SK-N-SH treated with all-trans-retinoic acid at 6 μM for 48 hours (cell line): ENCODE measurements around the gene LRBA.

ENCODE experiments used
- OSR1 ChIP-seq: fragments of 250-450 bp; sonication (Bioruptor Pico); IDR thresholded peaks from 2 replicates; pipeline ENCODE4 v1.8.0; 2022; ENCODE audit warnings: moderate library complexity, mild to moderate bottlenecking, inconsistent platforms
- RARB ChIP-seq: fragments of 250-450 bp; sonication (Bioruptor Pico); IDR thresholded peaks from 2 replicates; pipeline ENCODE4 v1.8.0; 2021; ENCODE audit warnings: mild to moderate bottlenecking, moderate library complexity
- TOX ChIP-seq: fragments of 250-450 bp; sonication (Bioruptor Pico); IDR thresholded peaks from 2 replicates; pipeline ENCODE4 v1.8.0; 2021; ENCODE audit warnings: mild to moderate bottlenecking, moderate library complexity, borderline replicate concordance
- ZC3H10 ChIP-seq: fragments of 250-450 bp; sonication (Bioruptor Pico); IDR thresholded peaks from 2 replicates; pipeline ENCODE4 v1.5.1; 2021; ENCODE audit warnings: mild to moderate bottlenecking, moderate library complexity
- ZFP3 ChIP-seq: fragments of 250-450 bp; sonication (Bioruptor Pico); IDR thresholded peaks from 2 replicates; pipeline ENCODE4 v1.5.0; 2020; ENCODE audit warnings: mild to moderate bottlenecking, moderate library complexity
- ZFP30 ChIP-seq: fragments of 450-650 bp; formaldehyde crosslinking; IDR thresholded peaks from 2 replicates; pipeline ENCODE4 v1.5.0; 2022; ENCODE audit warnings: mild to moderate bottlenecking, moderate library complexity
- ZNF565 ChIP-seq: fragments of 450-650 bp; formaldehyde crosslinking; conservative IDR thresholded peaks from 2 replicates; pipeline ENCODE4 v1.5.0; 2020; ENCODE audit warnings: low read depth, mild to moderate bottlenecking, moderate library complexity
- ZNF8 ChIP-seq: fragments of 450-650 bp; formaldehyde crosslinking; IDR thresholded peaks from 2 replicates; pipeline ENCODE4 v1.5.0; 2020; ENCODE audit warnings: mild to moderate bottlenecking, moderate library complexity
- TF ChIP-seq, protein P1 (sequence below): fragments of 250-450 bp; sonication (Bioruptor Pico); IDR thresholded peaks from 2 replicates; pipeline ENCODE4 v1.5.1; 2020; ENCODE audit warnings: low read depth, mild to moderate bottlenecking, moderate library complexity
- TF ChIP-seq, protein P2 (sequence below): fragments of 250-450 bp; sonication (Bioruptor Pico); IDR thresholded peaks from 2 replicates; pipeline ENCODE4 v1.8.0; 2020; ENCODE audit warnings: mild to moderate bottlenecking, moderate library complexity, borderline replicate concordance
- TF ChIP-seq, protein P3 (sequence below): fragments of 250-450 bp; sonication (Bioruptor Pico); IDR thresholded peaks from 2 replicates; pipeline ENCODE4 v1.5.0; 2020; ENCODE audit warnings: mild to moderate bottlenecking, moderate library complexity

GRCh38 chr4:150325872-150326271 lies 689.2 kb downstream of the LRBA start:
- TF ChIP-seq TOX (no peak), ZFP3 (CRISPR knock-in tag) (no peak), OSR1 (CRISPR knock-in tag) (no peak), ZC3H10 (no peak), ZNF565 (CRISPR knock-in tag) (no peak), RARB (CRISPR knock-in tag) (no peak), ZFP30 (CRISPR knock-in tag) (no peak), ZNF8 (CRISPR knock-in tag) (no peak)
- TF ChIP-seq, protein P1, sequence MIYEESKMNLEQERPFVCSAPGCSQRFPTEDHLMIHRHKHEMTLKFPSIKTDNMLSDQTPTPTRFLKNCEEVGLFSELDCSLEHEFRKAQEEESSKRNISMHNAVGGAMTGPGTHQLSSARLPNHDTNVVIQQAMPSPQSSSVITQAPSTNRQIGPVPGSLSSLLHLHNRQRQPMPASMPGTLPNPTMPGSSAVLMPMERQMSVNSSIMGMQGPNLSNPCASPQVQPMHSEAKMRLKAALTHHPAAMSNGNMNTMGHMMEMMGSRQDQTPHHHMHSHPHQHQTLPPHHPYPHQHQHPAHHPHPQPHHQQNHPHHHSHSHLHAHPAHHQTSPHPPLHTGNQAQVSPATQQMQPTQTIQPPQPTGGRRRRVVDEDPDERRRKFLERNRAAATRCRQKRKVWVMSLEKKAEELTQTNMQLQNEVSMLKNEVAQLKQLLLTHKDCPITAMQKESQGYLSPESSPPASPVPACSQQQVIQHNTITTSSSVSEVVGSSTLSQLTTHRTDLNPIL (CRISPR knock-in tag) = no peak
- TF ChIP-seq, protein P2, sequence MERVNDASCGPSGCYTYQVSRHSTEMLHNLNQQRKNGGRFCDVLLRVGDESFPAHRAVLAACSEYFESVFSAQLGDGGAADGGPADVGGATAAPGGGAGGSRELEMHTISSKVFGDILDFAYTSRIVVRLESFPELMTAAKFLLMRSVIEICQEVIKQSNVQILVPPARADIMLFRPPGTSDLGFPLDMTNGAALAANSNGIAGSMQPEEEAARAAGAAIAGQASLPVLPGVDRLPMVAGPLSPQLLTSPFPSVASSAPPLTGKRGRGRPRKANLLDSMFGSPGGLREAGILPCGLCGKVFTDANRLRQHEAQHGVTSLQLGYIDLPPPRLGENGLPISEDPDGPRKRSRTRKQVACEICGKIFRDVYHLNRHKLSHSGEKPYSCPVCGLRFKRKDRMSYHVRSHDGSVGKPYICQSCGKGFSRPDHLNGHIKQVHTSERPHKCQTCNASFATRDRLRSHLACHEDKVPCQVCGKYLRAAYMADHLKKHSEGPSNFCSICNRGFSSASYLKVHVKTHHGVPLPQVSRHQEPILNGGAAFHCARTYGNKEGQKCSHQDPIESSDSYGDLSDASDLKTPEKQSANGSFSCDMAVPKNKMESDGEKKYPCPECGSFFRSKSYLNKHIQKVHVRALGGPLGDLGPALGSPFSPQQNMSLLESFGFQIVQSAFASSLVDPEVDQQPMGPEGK (CRISPR knock-in tag) = no peak
- TF ChIP-seq, protein P3, sequence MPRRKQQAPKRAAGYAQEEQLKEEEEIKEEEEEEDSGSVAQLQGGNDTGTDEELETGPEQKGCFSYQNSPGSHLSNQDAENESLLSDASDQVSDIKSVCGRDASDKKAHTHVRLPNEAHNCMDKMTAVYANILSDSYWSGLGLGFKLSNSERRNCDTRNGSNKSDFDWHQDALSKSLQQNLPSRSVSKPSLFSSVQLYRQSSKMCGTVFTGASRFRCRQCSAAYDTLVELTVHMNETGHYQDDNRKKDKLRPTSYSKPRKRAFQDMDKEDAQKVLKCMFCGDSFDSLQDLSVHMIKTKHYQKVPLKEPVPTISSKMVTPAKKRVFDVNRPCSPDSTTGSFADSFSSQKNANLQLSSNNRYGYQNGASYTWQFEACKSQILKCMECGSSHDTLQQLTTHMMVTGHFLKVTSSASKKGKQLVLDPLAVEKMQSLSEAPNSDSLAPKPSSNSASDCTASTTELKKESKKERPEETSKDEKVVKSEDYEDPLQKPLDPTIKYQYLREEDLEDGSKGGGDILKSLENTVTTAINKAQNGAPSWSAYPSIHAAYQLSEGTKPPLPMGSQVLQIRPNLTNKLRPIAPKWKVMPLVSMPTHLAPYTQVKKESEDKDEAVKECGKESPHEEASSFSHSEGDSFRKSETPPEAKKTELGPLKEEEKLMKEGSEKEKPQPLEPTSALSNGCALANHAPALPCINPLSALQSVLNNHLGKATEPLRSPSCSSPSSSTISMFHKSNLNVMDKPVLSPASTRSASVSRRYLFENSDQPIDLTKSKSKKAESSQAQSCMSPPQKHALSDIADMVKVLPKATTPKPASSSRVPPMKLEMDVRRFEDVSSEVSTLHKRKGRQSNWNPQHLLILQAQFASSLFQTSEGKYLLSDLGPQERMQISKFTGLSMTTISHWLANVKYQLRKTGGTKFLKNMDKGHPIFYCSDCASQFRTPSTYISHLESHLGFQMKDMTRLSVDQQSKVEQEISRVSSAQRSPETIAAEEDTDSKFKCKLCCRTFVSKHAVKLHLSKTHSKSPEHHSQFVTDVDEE (CRISPR knock-in tag) = no peak
